HG02840 (cell line): ENCODE measurements around the gene MPST.

Source experiments
- ATAC-seq: cut with Tn5 transposase; IDR thresholded peaks from one replicate; pipeline ENCODE4 v1.9.1; 2021; ENCODE audit warnings: mild to moderate bottlenecking, moderate library complexity, moderate number of reproducible peaks; ENCODE audit not compliant: unreplicated experiment, low FRiP score

The MPST gene

GRCh38 chr22:37043209-37043827 lies 23.8 kb downstream of the MPST start:
- no peak for ATAC-seq

GRCh38 chr22:37043828-37044538 lies 24.4 kb downstream of the MPST start:
- no peak for ATAC-seq

GRCh38 chr22:37044634-37045625 lies 25.4 kb downstream of the MPST start:
- ATAC-seq, result no peak

- no peak for ATAC-seq
These were observed 26.4 kb downstream of the MPST start for GRCh38 chr22:37045958-37046357.

- no peak for ATAC-seq
These were observed 27.0 kb downstream of the MPST start for GRCh38 chr22:37046589-37046988.

GRCh38 chr22:37047006-37047405 lies 27.5 kb downstream of the MPST start:
- ATAC-seq, result no peak

GRCh38 chr22:37048133-37048532 lies 28.6 kb downstream of the MPST start:
- ATAC-seq, result no peak

- ATAC-seq, result no peak
These were observed 29.7 kb downstream of the MPST start for GRCh38 chr22:37049224-37049623.

GRCh38 chr22:37050913-37051312 lies 31.4 kb downstream of the MPST start:
- no peak for ATAC-seq

- no peak for ATAC-seq
These were observed 32.1 kb downstream of the MPST start, which contains the start of gene KCTD17 for GRCh38 chr22:37051391-37052385. Gene KCTD17, plus strand, starts transcription at chr22:37051742. Its CDS starts 19 bp downstream, at chr22:37051761.

GRCh38 chr22:37052386-37053309 lies 33.1 kb downstream of the MPST start:
- ATAC-seq, result no peak

- ATAC-seq, result no peak
These were observed 33.9 kb downstream of the MPST start for GRCh38 chr22:37053310-37054055.

GRCh38 chr22:37054056-37054395 lies 34.5 kb downstream of the MPST start:
- ATAC-seq, result no peak

GRCh38 chr22:37054600-37055365 lies 35.2 kb downstream of the MPST start:
- no peak for ATAC-seq

GRCh38 chr22:37056246-37056645 lies 36.7 kb downstream of the MPST start:
- no peak for ATAC-seq

- ATAC-seq, result no peak
These were observed 37.7 kb downstream of the MPST start for GRCh38 chr22:37057226-37057625.

GRCh38 chr22:37057796-37058510 lies 38.4 kb downstream of the MPST start:
- no peak for ATAC-seq
